GM12865 (cell line): ENCODE data around the gene ACKR4.
"Not testable (repeated sequence)": the region's sequence is repeated elsewhere in the genome, so short reads cannot be mapped to it uniquely, and the experiment has no call there.

Source experiments
- DNase-seq: peaks from one replicate; pipeline ENCODE4 v3.0.0; 2010; ENCODE audit warnings: low read depth
- H3K4me3 ChIP-seq: 2 replicates; pipeline ENCODE4 v1.5.1; 2011; ENCODE audit warnings: mild to moderate bottlenecking, low read depth, low read length, control low read depth
- TF ChIP-seq, protein P1 (sequence below): IDR thresholded peaks from 2 replicates; pipeline ENCODE4 v1.5.1; 2011; ENCODE audit warnings: low read length, control low read depth, low read depth, inconsistent platforms; ENCODE audit not compliant: insufficient read depth; ENCODE audit errors: missing control alignments

ACKR4 gene

DNA sequence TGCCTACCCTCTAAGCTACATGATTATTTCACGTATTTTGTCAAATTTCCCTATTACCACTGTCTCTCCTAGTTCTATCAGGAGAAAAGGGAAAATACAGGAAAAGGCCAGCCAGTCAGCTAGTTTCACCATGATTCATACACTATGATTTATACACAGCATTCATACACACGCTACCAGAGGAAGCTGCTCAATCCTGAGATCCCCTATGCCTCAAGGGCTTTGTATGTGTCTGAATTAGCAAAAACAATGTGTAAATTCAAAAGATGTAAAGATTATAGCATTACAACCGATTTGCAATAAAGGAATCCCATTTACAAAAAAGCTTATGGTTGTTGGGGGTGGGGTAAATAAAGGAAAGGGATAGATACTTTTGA lies 3.1 kb upstream of the ACKR4 start:
- no peak for DNase-seq
- H3K4me3 ChIP-seq = no peak overlapping the region
- TF ChIP-seq, protein P1, sequence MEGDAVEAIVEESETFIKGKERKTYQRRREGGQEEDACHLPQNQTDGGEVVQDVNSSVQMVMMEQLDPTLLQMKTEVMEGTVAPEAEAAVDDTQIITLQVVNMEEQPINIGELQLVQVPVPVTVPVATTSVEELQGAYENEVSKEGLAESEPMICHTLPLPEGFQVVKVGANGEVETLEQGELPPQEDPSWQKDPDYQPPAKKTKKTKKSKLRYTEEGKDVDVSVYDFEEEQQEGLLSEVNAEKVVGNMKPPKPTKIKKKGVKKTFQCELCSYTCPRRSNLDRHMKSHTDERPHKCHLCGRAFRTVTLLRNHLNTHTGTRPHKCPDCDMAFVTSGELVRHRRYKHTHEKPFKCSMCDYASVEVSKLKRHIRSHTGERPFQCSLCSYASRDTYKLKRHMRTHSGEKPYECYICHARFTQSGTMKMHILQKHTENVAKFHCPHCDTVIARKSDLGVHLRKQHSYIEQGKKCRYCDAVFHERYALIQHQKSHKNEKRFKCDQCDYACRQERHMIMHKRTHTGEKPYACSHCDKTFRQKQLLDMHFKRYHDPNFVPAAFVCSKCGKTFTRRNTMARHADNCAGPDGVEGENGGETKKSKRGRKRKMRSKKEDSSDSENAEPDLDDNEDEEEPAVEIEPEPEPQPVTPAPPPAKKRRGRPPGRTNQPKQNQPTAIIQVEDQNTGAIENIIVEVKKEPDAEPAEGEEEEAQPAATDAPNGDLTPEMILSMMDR = no peak

DNA sequence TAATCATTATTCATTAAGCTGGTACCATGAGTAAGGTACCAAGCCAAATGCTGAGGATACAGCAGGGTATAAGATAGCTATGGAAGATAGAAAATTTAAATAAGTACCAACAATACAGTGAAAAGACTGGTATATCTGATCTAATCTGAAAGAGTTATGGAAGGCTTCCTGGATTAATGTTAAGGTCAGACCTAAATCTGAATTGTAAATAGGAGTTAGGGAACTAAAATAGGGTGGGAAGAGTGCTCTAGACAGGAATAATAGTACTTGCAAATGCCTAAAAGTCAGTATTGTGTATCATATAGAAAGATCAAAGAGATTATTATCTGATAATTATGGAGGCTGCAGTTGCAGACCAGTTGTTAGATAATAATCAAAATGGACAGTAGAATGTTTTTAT lies 2.6 kb upstream of the ACKR4 start:
- DNase-seq = no peak

DNA sequence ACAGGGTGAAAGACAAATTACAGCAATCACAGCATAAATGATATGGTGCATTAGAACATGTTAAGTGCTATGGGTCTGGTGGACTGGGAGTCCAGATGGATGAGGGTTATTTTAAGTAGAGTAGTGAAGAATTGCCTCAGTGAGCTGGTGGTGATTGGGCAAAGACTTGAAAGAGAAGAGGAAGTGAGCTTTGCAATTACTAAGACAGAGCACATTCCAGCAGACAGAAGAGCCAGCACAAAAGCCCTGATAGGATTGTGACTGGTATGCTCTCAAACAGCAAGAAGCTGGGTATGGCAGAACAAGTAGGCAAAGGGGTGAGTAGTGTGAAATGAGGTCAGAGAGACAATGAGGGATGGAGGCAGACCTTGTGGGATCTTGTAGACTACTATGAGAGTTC lies 2.1 kb upstream of the ACKR4 start:
- no peak for DNase-seq
- TF ChIP-seq, protein P1 = no peak
- no peak overlapping the region for H3K4me3 ChIP-seq

More for the DNA sequence above, 2.6 kb upstream of the ACKR4 start:
- H3K4me3 ChIP-seq = no peak overlapping the region
- TF ChIP-seq, protein P1 = no peak

DNA sequence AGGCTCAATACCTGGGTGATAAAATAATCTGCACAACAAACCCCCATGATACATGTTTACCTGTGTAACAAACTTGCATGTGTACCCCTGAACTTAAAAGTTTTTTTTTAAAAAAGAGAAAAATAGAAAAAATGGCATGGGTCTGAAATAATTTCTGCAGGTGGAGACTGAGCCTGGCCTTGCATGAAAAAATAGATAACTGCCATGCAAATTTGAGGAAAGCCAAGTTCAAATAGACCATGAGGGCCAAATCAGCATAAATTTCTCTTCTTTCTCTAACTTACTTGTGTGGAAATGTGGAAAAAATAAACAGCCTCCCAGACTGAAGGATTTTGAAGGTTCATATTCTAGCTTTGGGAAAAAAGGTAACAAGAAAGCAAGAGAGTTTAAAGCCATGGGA lies 744 bp upstream of the ACKR4 start:
- DNase-seq = no peak
- H3K4me3 ChIP-seq = no peak overlapping the region
- TF ChIP-seq, protein P1 = no peak

DNA sequence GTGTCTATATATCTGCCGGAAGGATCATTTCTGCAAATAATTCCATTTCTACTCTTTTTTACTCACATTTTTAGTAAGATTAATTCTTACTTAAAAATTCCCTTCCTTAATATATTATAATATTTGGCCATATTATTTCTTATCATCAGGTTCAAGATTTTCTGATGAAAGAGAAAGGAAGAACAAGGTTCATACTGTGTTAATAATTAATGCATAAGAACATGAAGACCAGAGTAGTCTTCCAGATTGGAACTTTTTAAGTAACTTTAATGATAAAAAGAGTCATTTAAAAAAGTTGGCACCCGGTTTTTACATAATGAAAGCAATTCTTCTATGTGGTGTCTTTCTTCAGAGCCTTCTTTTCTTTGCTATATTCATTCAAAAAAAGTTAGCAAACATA lies 590 bp downstream of the ACKR4 start:
- TF ChIP-seq, protein P1 = no peak
- no peak for DNase-seq
- H3K4me3 ChIP-seq = no peak overlapping the region

DNA sequence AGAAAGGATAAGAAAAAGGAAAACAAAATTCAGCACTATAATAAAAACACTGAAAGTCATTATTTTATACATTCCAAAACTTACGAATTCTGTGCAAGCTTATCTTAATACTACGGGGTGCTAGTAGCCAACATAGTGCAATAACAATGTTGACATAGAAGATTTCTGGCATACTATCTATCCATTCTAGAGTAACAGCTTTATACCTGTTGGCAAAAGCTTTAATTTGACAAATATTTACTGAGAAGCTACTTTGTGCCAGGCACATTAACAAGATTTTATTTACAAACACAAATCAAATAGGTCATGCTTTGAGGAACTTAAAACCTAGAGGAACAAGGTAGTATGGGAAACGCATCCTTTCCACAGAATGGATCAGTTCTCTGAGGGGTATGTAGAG lies 1.1 kb downstream of the ACKR4 start:
- no peak overlapping the region for H3K4me3 ChIP-seq
- TF ChIP-seq, protein P1 = no peak
- DNase-seq = no peak

DNA sequence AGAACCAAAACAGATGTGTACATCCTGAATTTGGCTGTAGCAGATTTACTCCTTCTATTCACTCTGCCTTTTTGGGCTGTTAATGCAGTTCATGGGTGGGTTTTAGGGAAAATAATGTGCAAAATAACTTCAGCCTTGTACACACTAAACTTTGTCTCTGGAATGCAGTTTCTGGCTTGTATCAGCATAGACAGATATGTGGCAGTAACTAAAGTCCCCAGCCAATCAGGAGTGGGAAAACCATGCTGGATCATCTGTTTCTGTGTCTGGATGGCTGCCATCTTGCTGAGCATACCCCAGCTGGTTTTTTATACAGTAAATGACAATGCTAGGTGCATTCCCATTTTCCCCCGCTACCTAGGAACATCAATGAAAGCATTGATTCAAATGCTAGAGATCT lies 3.5 kb downstream of the ACKR4 start:
- H3K4me3 ChIP-seq, DNase-seq: not testable (repeated sequence)

DNA sequence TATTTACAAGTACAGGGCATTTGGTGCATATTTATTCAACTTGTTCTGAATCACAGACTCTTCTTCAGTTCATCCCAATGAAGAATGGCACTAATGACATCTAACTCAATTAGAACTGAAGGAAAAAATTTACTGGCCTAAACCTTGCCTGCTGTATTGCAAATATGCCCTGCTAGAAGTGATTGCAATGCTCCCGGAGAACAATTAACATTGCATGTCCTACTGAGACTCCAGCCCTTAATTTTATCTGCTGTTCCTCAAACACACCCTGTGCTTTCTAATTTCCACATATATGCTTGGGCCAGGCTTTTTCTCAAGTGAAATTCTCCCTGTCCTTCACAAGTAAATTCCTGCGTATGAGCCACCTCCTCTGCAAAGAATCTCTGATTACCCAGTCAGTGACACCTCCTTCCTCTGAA lies 8.3 kb downstream of the ACKR4 start:
- no peak for DNase-seq
- no peak overlapping the region for H3K4me3 ChIP-seq

More for the DNA sequence above, 8.3 kb downstream of the ACKR4 start:
- TF ChIP-seq, protein P1 = no peak
